Calu3 (cell line): Measurements from ENCODE around the gene TEX44. TPM values are rescaled to one million over a fixed set of nuclear protein-coding genes. Genes with fewer than 3 reads are reported as not detected.
A peak's percentile ranks its signal among the peaks of the same experiment; 100 is the strongest.

Experiments
- BruUV-seq: library from RNA; stranded (reverse); fragments of 400-500 nt; replicated peaks from 2 replicates; lab custom pipeline; 2021; lab: Mats Ljungman, UMichigan
- CTCF ChIA-PET: fragments of 300-600 bp; sonication (Branson Sonifier 250); formaldehyde crosslinking; loops from one replicate; lab custom pipeline; 2022; ENCODE audit warnings: antibody characterized with exemption; lab: Charles Lee
- DNase-seq: peaks from one replicate; pipeline ENCODE4 v3.0.0; 2022
- H3K27ac Mint-ChIP-seq: one replicate; pipeline ENCODE4 v1.8.0; 2022; ENCODE audit warnings: mixed read lengths; ENCODE audit not compliant: unreplicated experiment
- H3K27me3 Mint-ChIP-seq: one replicate; pipeline ENCODE4 v1.8.0; 2022; ENCODE audit warnings: mixed read lengths; ENCODE audit not compliant: unreplicated experiment
- H3K36me3 Mint-ChIP-seq: one replicate; pipeline ENCODE4 v1.8.0; 2022; ENCODE audit warnings: mild to moderate bottlenecking, moderate library complexity, mixed read lengths; ENCODE audit not compliant: insufficient read depth, unreplicated experiment
- H3K4me1 Mint-ChIP-seq: one replicate; pipeline ENCODE4 v1.8.0; 2022; ENCODE audit warnings: mild to moderate bottlenecking, low read depth, mixed read lengths; ENCODE audit not compliant: unreplicated experiment
- H3K4me3 Mint-ChIP-seq: one replicate; pipeline ENCODE4 v1.8.0; 2022; ENCODE audit warnings: mild to moderate bottlenecking, low read depth, moderate library complexity, mixed read lengths; ENCODE audit not compliant: unreplicated experiment
- H3K9me3 Mint-ChIP-seq: one replicate; pipeline ENCODE4 v1.8.0; 2022; ENCODE audit warnings: low read depth, mixed read lengths; ENCODE audit not compliant: unreplicated experiment
- intact Hi-C: fragments of 100-400 bp; cut with micrococcal nuclease; formaldehyde crosslinking; loops from one replicate; pipeline ENCODE4 v1.10.0; 2022; ENCODE audit not compliant: unreplicated experiment
- total RNA-seq: library from RNA; stranded (reverse); gene quantifications from 2 replicates; pipeline ENCODE4 v1.2.3, GENCODE V29; 2022
- TF ChIP-seq, protein P1 (sequence below): fragments of 200-600 bp; IDR thresholded peaks from one replicate; pipeline ENCODE4 v1.8.0; 2022; ENCODE audit warnings: antibody characterized with exemption; ENCODE audit not compliant: unreplicated experiment

Gene TEX44
- total RNA-seq, 1 experiment from 2014 or later, result not detected

GRCh38 chr2:231612109-231612455, 19.4 kb downstream of the TEX44 start:
- peak; percentile 57 for DNase-seq
- H3K27me3 Mint-ChIP-seq, result no peaks in the 10 kb centered on the region

DNA sequence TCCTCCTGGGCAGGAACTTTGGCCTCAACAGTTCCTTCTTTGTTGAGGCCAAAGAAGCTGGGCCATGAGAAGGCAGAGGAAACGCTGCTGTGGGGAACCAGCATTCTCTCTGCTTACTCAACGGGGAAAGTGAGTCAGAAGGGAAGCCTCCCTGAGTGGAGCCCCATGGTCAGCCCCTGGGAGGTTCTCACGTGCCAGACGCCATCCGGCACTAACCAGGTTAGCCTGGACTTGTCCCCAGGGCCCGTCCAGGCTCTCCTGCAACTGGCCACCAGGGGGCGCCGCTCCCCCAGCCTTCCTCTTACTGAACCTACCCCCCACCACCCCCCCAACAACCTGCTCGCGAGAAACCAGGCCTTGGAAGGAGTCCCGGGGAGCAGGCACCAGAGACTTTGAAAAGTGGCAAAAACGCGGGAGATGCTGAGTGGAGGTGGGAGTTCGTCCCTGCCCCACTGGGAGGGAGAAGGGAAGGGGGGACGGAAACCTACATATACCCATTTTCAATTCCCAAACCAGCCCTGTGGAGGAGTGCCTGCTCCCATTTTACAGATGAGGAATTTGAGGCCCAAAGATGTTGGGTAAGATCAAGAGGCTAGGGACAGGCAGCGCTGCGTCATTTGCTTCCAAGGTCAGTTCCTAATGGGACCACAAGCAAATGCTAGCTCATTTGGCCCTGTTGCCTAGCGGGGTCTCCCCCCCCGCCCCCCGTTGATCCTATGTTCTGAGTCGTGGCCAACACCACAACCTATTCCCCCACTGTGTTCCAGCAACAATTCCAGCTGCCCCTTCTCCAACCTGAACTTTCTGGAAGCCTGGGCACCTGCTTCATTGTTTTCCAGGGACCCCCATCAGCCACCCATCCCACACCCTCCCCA, 20.0 kb downstream of the TEX44 start:
- peak overlapping the region; percentile 56 for H3K4me3 Mint-ChIP-seq
- DNase-seq, result peak; percentile 95
- peaks cover 51% of the 10 kb centered on the region for H3K36me3 Mint-ChIP-seq
- no TSS peak for BruUV-seq
- no peaks in the 10 kb centered on the region for H3K9me3 Mint-ChIP-seq
- H3K4me1 Mint-ChIP-seq, result peaks cover 64% of the 10 kb centered on the region
- CTCF ChIA-PET, result interaction anchor here (0.9 to 3.6 kb wide), 13 partner anchors 8 to 102 kb away, joined by 3 to 29 read pairs (median 4); no protein-coding TSS in a partner anchor
- TF ChIP-seq, protein P1, sequence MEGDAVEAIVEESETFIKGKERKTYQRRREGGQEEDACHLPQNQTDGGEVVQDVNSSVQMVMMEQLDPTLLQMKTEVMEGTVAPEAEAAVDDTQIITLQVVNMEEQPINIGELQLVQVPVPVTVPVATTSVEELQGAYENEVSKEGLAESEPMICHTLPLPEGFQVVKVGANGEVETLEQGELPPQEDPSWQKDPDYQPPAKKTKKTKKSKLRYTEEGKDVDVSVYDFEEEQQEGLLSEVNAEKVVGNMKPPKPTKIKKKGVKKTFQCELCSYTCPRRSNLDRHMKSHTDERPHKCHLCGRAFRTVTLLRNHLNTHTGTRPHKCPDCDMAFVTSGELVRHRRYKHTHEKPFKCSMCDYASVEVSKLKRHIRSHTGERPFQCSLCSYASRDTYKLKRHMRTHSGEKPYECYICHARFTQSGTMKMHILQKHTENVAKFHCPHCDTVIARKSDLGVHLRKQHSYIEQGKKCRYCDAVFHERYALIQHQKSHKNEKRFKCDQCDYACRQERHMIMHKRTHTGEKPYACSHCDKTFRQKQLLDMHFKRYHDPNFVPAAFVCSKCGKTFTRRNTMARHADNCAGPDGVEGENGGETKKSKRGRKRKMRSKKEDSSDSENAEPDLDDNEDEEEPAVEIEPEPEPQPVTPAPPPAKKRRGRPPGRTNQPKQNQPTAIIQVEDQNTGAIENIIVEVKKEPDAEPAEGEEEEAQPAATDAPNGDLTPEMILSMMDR, result peak; percentile 95
- H3K27me3 Mint-ChIP-seq, result no peaks in the 10 kb centered on the region
- peak overlapping the region; percentile 36 for H3K27ac Mint-ChIP-seq
- intact Hi-C loops, result loop anchor here (1.0 to 2.0 kb wide), 3 partner anchors 31 to 102 kb away; no protein-coding TSS in a partner anchor

More at GRCh38 chr2:231612109-231612455, 19.4 kb downstream of the TEX44 start:
- Mint-ChIP-seq H3K4me3 (peak overlapping the region; percentile 21), H3K27ac (peak overlapping the region; percentile 36), H3K36me3 (peaks cover 51% of the 10 kb centered on the region), H3K9me3 (no peaks in the 10 kb centered on the region), H3K4me1 (peaks cover 57% of the 10 kb centered on the region)
- BruUV-seq, result no TSS peak
- CTCF ChIA-PET, result interaction anchor here (0.8 to 3.6 kb wide), 10 partner anchors 9 to 148 kb away, joined by 3 to 29 read pairs (median 4); partner anchors contain the start of gene NCL
- TF ChIP-seq, protein P1, result no peak
- intact Hi-C loops, result loop anchor here (1.0 to 2.0 kb wide), 3 partner anchors 31 to 103 kb away; no protein-coding TSS in a partner anchor

- CTCF ChIA-PET, result interaction anchor here (0.9 to 3.6 kb wide), 9 partner anchors 12 to 102 kb away, joined by 3 to 29 read pairs (median 4); no protein-coding TSS in a partner anchor
- Mint-ChIP-seq H3K4me1 (peaks cover 65% of the 10 kb centered on the region), H3K9me3 (no peaks in the 10 kb centered on the region), H3K36me3 (peaks cover 51% of the 10 kb centered on the region), H3K4me3 (peak overlapping the region; percentile 56), H3K27me3 (no peaks in the 10 kb centered on the region), H3K27ac (peak overlapping the region; percentile 36)
- intact Hi-C loops, result loop anchor here (2.0 kb wide), 2 partner anchors 62 to 102 kb away; no protein-coding TSS in a partner anchor
- TF ChIP-seq, protein P1, result no peak
- DNase-seq, result no peak
- TSS peak; percentile 85 for BruUV-seq
Measured at GRCh38 chr2:231613331-231613662, 20.6 kb downstream of the TEX44 start.

DNA sequence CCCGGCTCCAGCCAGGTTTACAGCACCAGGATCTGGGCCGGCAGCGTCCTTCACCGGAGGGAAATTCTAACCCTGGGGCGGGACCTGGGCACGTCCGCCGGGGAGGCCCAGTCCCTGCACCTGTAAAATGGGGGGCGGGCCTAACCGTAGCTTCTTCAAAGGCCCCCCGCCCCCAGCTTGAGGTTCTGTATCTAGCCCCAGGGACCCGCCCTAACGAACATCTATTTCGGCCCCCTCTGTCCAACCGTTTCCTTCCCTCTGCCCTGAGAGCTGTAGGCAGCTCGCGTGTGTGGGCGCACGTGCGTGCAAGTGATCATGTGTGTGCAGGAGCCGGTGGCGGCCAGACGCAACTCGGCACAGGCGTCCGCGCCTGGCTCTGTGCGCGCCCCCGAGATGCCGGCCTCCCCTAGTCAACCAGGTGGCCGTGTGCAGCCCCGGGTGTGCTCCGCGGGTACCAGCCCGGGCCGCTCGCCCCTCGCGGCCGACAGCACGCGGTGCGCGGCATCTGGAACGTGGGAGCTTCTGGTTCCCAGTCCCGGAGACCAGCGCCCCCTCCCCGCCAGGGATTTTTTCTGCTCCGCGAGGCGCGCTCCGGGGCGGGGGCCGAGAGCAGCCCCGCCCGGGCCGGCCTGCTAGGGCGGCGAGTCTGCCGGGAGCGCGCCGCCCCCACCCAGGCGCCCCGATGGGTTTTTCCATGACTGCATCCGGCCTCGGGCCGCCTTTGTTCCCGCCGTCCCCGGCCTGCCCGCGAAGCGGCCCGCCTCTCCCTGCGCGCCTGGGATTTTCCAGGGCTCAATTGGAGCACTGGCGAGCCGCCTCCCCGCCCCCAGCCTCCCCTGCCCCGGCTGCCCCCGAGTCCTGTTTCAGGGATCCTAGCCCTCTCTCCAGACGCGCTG, 21.2 kb downstream of the TEX44 start:
- H3K27ac Mint-ChIP-seq, result peak overlapping the region; percentile 87
- peaks cover 59% of the 10 kb centered on the region for H3K4me1 Mint-ChIP-seq
- no peaks in the 10 kb centered on the region for H3K9me3 Mint-ChIP-seq
- TF ChIP-seq, protein P1, result peak; percentile 43
- intact Hi-C loops, result loop anchor here (2.0 kb wide), 2 partner anchors 61 to 101 kb away; no protein-coding TSS in a partner anchor
- peak; percentile 90 for DNase-seq
- H3K36me3 Mint-ChIP-seq, result peaks cover 51% of the 10 kb centered on the region
- H3K27me3 Mint-ChIP-seq, result no peaks in the 10 kb centered on the region
- H3K4me3 Mint-ChIP-seq, result peak overlapping the region; percentile 56
- CTCF ChIA-PET, result interaction anchor here (0.9 to 3.6 kb wide), 9 partner anchors 12 to 101 kb away, joined by 3 to 29 read pairs (median 4); no protein-coding TSS in a partner anchor
- no TSS peak for BruUV-seq
